Right renal cortex interstitium (tissue), 3 donors: Measurements from ENCODE around the gene CHD5. TPM values are rescaled to one million over a fixed set of nuclear protein-coding genes. Genes with fewer than 3 reads are reported as not detected.
A peak's percentile ranks its signal among the peaks of the same experiment; 100 is the strongest.

ENCODE experiments used
- DNase-seq, 3 donors: peaks; one replicate each; pipeline ENCODE4 v3.0.0-alpha.2; 2013; ENCODE audit warnings: low read depth in 3 of 3, low spot score in 2 of 3
- polyA plus RNA-seq, 3 donors: library from polyadenylated mRNA; unstranded; fragments of 120-200 nt; gene quantifications; one replicate each; pipeline ENCODE4 v1.2.1, GENCODE V29; 2013; ENCODE audit not compliant: insufficient read length in 3 of 3

The CHD5 gene
- polyA plus RNA-seq, 3 donors: 0.35 to 0.39 (median 0.37) TPM

DNA sequence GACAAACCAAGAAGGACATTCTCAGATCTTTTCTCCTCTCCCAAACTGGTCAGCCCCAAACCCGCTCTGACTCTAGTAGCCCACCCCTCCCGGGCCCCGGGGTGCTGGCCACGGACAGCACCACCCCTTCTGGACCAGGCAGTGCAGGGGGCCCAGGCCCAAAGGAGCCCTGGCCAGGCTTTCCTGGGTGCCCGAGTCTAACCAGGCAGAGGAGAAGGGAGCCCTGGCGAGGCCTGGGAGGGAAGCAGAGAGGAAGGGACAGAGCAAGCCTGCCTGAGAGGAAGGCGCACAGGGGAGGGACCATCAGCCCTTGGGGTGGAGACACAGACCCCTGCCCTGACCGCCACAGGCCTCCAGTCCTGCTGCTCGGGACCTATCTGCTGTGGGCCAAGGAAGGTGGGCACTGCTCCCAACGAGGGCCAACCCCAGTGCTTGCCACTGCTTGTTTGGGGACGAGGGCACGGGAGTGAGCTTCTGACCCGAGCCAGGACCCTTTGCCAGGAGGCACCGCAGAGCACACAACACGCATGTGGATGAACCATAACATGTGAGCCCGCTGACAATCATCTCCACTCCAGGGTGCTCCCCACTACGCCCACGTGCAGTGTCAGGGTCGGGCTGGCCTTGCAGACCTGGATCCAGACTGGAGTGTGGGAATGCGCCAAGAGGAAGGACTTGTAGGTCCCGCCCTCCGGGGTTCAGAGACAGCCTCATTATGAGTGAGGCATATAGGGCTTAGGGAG, 76.8 kb downstream of the CHD5 start:
- no peak for DNase-seq

DNA sequence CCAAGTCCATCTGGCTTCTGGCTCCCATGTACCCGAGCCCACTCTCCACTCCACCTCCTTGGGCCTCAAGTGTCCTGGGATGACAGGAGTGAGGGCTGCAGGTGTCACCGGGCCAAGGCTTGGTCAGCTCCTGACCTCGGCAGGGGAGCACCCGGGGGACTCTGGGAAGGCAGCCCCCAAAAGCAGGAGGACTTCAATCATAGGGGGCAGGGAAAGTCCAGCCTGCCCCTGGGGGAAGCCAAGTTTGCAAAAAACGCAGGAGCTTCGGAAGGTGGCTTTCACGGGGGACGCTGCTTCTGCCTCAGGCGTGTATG, 77.6 kb downstream of the CHD5 start:
- DNase-seq: no peak

DNA sequence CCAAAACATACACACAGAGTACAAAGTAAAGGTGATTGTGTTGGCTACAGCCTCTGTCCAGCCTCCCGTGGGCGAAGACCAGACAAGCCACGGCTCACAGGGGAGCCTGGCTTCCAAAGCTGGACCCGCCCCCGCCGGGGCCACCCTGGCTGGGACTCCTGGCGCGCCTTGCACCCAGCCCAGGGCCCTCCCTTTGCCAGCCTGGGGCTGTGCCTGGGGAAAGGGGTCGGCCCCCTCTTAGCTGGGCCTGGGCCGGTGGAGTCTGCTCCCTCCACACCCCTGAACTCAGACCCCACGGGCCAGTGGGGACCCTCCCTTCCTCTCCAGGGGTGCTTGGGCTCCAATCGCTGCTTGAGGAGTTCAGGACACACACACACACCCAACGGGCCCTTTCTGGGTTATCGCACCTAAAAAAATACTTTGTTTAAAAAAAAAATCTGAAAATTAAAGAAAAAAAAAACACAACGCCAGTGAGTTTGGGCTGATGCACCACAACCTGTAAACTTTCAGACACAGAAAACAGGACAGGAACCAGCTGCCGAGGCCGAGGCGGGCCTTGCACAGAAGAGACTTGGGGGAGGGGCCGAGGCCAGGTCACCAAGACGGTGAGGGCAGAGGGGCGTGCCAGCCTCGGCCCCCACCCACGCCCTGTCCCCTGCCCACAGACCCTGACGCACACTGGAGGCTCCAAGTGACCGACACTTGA, 78.1 kb downstream of the CHD5 start:
- no peak for DNase-seq

DNA sequence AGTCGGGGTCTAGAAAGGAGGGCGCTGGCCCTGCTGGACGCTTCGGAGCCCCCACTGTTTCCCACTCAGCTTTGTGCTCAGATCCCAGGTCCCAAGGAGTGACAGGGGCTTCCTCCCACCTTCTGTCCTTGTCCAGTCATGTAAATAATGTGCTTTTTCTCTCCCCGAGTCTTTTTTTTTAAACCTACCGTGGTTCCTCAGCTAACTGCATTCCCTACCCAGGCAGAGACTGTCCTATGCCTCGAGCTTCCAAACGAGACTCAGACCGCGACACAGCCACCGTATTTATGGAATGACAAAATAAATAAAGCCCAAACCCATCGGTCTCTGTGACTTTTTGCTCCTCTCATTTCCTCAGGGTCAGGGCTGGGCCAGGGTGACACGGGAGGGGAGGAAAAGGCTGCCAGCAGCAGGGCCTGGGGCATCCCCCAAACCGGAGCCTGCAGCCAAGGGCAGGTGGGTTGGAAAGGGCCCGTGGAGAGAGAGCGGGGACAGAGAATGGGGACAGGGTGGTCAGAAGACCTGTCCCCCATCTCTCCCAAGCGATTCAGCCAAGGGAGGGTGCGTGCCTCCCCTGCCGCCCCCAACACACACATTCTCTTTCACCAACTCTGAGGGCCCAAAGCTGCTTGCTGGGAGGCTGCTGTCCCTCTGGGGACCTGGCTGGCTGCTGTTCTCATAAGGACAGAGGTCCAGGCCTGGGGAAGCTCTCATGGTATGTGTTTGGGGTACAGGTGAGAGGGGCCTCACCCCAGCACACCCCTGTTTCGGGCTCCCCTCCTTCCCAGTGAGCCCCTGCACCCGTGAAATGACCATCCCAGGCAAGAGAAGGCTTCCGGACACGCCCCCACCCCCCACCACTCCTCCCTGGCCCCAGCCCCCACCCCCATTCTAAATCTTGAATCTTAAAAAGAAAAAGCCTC, 79.0 kb downstream of the CHD5 start:
- no peak for DNase-seq

DNA sequence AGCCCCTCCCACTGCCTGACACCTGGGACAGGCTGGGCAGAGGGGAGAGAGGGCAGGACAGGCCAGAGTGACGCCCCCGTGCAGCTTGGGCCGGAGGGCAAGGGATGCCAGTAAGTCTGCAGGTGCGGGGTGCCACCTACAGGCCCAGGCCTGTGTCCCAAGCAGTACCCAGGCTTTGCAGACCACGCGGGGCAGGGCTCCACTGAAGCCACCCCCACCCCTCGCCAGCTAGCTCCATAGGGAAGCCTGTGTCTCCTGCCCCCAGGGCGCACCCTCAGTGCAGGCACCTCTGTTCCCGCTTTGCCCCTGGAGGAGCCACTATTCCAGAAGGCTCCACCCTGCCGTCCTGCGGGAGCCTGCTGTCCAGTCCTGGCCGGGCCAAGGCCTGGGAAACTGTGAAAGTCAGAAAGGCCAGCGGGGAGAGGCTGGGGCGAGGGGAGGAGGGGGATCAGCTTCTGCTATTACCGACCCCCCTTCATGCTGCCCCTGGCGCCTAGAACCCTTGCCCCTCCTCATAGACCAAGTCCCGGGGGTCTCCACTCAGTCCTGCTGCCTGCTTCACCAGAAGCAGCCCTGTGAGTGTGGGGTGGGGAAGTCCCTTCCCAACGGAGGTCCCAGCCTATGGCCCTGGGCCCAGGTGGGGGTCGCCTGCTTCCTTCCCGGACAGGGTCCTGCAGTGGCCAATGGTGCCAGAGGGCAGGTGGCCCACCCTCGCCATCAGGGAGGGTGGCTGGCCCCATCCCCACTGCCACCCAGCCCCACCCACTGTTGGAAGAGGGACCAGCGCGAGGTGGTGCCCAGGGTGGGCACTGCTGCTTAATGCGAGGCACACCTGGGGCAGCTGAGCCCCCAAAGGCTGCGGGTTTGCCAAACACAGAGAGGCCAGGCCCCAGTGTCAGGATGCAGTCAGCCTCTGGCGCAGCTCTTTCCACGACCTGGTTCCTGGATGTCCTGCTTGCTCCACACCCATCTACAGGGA, 80.0 kb downstream of the CHD5 start:
- DNase-seq: no peak

DNA sequence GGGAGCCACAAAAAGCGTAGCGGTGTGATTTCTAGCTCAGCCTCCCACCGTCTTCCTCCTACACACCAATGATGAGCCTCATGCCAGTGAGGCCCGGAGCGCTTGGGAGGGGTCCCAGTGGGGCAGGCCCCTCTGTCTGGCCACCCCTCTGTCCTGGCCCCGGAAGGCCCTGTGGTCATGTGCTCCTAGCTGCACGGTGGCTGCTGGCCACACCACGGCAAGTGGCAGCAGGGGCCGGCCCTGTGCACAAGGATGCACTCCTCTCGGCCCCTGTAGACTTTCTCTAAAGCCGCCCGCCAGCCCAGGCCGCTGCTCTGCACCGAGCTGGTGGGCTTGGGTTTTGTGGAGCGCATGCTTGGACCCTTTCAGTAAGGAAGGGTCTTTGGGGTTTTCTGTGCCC, 80.8 kb downstream of the CHD5 start:
- DNase-seq: no peak

DNA sequence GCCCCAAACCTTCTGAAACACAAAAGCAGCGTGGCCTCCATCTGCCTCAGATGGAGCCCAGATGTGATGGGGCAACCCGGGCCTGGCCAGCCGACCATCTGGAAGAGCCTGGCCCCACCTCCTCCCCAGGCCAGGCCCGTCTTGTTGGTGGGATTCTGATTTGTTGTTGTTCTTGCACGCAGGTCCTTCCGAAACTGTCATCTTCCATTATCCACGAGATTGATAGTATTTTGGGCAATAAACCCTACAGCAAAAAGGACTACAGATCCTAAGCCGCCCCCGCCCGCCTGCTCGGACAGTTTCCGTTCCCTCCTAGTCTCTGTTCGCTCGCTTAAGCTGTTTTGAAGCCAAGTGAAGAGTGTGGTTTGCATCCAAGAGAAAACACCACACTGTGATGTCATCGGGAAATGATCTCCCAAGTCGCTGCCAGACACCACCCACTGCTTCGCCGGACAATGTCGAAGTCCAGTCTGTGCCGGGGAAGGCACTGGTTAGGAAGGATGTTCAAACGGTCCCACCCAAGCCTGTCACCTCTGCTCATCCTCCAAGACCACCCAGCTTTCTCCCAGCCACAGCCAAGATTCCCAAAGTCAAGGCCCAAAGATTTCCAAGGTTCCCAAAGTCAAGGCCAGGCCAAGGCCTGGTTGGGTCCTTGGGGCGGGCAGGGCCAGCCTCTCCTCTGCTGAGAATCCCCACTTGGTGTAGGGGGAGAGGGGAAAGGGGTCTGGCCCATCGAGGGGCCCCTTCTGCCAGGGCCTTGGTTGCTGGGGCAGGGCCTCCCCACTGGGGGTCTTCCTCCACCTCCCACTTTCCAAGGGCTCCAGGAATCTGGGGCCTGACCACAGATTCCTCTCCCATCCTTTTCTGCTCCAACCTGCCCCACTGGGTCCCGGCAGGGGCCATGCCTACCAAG, 81.6 kb downstream of the CHD5 start:
- DNase-seq: no peak

DNA sequence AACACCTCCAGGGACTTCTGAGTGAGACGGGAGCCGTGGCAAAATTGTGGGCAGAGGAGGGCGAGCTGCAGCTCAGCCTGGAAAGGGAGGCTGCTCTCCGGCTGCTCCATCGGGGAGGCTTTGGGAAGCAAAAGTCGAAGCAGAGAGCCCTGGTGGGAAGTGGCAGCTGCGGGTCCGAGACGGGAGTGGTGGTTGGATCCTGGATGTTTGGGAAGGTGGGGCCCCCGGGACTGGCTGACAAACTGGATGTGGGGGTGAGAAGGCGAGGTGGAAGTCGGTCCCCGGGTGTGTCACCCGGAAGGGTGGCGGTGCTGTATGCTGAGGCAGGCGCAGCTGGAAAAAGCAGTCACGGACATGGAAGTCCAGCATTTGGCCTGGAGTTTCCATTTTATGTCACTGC, 82.3 kb downstream of the CHD5 start:
- DNase-seq: no peak

DNA sequence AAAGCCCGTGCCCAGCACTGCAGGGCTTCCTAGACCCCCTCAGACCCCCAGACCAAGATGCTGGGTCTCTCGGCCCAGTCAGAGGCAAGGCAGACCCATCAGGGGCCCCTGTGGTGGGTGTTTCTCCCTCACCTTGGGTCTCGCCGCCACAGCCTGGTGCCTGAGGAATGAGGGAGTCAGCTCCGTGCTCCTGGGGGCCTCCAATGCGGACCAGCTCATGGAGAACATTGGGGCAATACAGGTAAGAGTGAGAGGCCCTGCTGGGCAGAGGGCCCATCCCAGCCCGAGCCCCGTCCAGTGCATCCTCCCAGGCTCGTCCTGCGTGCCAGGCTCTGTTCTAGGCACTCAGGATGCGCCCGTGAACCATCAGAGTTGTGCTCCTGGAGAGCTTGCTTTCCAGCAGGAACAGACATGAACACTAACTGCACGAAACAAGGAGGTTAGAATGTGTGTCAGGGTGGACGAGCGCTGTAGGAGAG, 83.0 kb downstream of the CHD5 start:
- DNase-seq: no peak

DNA sequence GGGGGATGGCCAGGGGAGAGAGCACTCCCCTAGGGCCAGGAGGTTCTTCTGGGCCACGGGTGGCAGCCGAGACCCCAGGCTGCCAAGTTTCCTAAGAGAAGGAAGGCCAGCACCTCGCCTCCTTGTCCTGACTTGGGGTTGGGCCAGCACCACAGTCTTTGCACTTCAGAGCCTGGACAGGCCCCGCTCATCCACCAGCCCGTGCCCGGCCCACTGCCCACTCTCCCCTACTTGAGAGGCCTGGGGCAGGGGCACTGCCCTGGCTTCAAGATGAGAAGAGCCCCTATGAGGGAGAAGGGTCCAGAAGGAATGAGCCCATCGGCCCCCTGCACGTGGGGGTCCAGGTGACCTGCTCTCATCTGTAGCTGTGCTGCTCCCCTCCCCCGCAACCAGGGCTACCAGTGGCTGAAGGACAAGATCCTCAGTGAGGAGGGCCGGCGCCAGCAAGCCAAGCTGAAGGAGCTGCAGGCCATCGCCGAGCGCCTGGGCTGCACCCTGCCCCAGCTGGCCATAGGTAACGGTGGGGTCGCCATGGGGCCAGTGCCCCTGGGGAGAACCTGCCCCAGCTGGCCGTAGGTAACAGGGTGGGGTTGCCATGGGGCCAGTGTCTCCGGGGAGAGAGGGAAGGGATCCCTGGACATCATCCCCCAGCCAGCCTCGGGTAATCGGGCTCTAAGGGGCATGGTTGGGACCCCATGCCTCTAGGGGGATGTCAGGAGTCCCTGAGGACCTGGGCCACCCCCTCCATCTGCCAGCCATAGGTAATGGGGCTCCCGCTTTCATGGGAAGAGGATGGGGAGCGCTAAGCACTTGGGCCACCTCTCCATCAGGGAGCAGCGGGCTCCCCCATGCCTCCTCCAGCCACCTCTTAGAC, 83.6 kb downstream of the CHD5 start:
- DNase-seq: no peak

DNA sequence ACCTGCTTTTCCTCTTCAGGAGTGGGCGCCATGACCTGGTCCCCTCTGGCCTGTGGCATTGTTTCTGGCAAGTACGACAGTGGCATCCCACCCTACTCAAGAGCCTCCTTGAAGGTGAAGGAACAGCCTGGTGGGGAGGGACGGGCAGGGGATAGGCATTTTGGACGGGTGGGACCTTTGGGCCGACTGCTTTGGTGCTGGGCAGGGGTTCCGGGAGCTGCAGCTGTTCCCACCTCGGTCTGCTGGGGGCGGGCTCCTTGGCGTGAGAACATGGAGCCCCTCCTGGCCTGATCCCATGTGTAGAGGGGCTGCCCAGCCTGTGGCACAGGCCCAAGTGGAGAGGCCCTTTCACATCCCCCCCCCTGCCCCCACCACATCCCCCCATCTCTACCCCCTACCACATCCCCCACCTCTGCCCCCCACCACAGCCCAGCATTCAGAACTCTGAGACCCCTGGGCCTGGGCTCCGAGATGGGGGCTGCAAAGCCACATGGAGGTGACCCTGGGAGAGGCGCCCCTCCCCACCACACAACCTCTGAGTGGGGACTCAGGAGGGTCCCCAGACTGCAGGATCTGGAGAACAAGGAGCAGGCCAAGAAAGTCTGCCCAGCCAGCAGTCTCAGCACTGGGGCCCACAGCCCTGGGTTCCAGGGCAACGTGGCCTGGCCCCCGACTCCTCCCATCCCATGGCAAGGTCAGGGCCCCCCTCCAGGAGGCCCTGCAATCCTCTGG, 84.4 kb downstream of the CHD5 start:
- no peak for DNase-seq

DNA sequence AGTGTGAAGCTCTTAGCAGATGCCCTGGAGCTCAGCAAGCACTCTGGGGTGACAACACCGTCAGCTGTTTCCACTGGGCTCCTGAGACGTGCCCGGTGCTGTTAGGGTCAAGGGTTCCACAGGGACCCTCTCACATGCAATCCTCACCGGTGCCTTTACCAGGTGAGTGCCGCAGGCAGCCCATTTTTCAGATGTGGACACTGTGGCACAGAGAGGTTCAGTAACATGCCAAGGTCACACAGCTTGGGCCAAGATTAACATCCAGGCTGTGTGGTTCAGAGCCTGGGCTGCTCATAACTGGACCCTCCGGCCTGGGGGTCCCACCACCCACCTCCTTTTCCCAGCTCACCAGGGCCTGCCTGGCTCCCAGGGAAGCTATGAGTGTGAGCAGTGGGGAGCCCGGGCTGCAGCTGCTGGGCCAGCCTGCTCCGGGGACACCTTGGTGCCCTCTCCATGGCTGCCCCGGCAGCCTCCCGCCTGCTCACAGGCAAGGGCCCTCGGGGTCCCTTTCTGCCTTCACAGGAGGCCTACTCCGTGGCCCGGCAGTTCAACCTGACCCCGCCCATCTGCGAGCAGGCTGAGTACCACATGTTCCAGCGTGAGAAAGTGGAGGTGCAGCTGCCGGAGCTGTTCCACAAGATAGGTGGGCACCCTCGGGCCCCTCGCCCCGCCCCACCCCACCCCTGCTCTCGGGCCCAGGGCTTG, 85.2 kb downstream of the CHD5 start:
- no peak for DNase-seq

DNA sequence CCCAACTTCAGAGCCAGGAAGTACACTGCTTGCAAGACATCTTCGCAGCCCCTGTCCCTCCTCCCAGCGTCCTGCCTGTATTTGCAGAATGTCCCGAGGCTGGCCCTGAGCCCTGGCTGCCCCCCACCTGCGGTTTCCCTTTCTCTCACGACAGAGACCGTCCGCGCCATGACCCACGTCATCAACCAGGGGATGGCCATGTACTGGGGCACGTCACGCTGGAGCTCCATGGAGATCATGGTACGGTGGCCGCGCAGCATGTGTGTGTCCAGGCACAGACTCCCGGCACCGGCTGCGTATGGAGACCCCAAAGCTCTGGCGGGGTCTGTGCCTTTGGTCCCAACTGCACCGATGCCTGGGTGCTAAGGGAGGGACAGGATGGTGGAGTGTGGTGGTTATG, 85.9 kb downstream of the CHD5 start:
- DNase-seq: no peak

DNA sequence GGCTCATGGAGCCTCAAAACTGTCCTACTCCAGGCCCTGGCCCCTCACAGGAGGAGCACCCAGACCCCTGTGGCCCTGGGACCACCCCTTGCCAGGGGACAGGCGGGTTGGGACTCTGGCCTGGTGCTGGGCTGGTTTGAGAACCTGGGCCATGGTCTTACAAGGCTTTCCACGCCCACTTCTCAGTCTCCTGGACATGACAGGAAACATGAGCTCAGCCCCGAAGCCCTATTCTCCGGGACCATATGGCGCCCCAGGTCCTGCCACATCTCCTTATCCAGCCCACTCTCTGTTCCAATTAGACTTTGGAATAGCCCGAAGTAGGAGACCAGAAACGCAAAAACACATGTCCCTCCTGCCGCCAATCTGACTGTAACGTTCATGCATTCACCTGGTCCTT, 86.5 kb downstream of the CHD5 start:
- no peak for DNase-seq

DNA sequence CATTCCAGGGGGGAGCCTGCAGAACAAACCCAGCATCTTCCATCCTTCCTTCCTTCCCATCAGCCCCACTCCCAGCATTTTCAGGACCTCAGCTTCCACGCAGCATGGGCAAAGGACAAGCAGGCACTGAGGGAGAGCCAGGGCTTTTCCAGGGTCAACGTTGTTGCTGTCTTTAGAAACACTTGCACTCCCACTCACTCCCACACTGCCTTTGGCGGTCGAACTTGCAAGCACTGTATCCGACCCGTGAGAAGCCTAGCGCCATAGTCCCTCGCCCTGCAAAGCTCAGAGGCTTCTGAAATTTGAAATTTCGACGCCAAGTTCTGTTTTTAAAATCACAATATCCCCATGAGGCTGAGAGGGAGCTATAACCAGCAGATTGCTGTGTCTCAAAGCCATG, 87.0 kb downstream of the CHD5 start:
- peak; percentile 16 to 49 (median 37) for DNase-seq

DNA sequence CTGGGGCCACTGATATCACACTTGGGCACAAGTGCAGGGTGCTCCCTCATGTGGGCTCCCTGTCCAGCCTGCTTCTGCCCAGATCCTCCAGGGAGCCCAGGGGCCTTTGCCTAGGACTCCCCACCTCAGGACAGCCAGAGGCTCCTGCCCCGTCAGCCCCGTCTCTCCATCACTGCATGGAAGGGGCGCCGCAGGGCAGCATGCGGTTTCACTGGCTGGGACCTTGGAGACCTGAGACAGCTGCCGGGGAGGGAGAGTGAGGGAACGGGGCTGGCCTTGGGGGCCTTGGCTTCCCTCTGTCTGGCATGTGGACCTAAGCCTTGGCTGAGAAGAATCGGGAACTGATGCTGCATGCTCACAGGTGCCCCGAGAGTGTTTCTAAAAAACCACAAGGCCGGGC, 87.9 kb downstream of the CHD5 start:
- DNase-seq: no peak

DNA sequence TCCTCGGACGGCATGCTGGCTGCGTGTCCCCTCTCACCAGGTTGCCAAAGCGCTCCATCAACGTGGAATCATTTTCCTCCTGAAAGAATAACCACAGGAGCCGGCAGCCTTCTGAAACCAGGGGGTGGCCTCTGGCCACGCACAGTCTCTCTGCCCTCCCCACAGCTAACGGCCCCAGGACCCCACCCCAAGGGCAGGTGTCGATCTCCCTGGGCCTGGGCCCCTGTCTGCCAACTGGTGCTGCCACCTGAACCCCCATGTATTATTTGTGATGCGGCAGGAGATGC, 88.4 kb downstream of the CHD5 start:
- no peak for DNase-seq
